Activated naive CD4-positive, alpha-beta T cell treated with anti-CD3 and anti-CD28 coated beads, Interleukin-2, amount 50 U/mL, for 72 hours (primary cell): ENCODE measurements around the gene SPTBN2. TPM values are rescaled to one million over a fixed set of nuclear protein-coding genes. Genes with fewer than 3 reads are reported as not detected.
"Not testable (repeated sequence)": the region's sequence is repeated elsewhere in the genome, so short reads cannot be mapped to it uniquely, and the experiment has no call there.

ENCODE experiments used
- ATAC-seq, 2 donors: fragments of 150-1000 bp; cut with Tn5 transposase; 2 replicates each; pipeline ENCODE4 v1.10.0; 2021; ENCODE audit warnings: mild to moderate bottlenecking in 2 of 2, moderate library complexity in 2 of 2
- DNase-seq, 2 donors: peaks; one replicate each; pipeline ENCODE4 v3.0.0; 2021 to 2022; ENCODE audit warnings: low spot score in 2 of 2
- H3K27ac Mint-ChIP-seq, 2 donors: one replicate each; pipeline ENCODE4 v1.8.0; 2022; ENCODE audit warnings: mild to moderate bottlenecking in 2 of 2, mixed read lengths in 2 of 2
- H3K36me3 Mint-ChIP-seq, 2 donors: one replicate each; pipeline ENCODE4 v1.8.0; 2022; ENCODE audit warnings: mixed read lengths in 2 of 2
- H3K9me3 Mint-ChIP-seq, 2 donors: one replicate each; pipeline ENCODE4 v1.8.0; 2022; ENCODE audit warnings: mixed read lengths in 2 of 2
- total RNA-seq, 2 donors: library from RNA; stranded (reverse); gene quantifications; one replicate each; pipeline ENCODE4 v1.2.3, GENCODE V29; 2022

The SPTBN2 gene
- total RNA-seq, 2 donors from 2014 or later: 1.4 to 1.8 TPM

GRCh38 chr11:66728038-66728692, 851 bp downstream of the SPTBN2 start:
- ATAC-seq: peak; percentile 50
- Mint-ChIP-seq H3K36me3 (peaks cover 6 to 18% of the 10 kb centered on the region in 2 donors), H3K27ac (no peak overlapping the region), H3K9me3 (no peaks in the 10 kb centered on the region)
- DNase-seq: no peak

GRCh38 chr11:66727282-66728037, 1.6 kb downstream of the SPTBN2 start:
- Mint-ChIP-seq H3K36me3 (peaks cover 6 to 18% of the 10 kb centered on the region in 2 donors), H3K27ac (no peak overlapping the region), H3K9me3 (no peaks in the 10 kb centered on the region)
- ATAC-seq: peak; percentile 63 to 81
- DNase-seq: no peak

- H3K27ac Mint-ChIP-seq: no peak overlapping the region
- no peaks in the 10 kb centered on the region for H3K9me3 Mint-ChIP-seq
- no peak for DNase-seq
- ATAC-seq: no peak
- H3K36me3 Mint-ChIP-seq: peaks cover 6 to 18% of the 10 kb centered on the region in 2 donors
Observed at GRCh38 chr11:66725647-66726046, 3.4 kb downstream of the SPTBN2 start.

GRCh38 chr11:66725114-66725513, 3.9 kb downstream of the SPTBN2 start:
- Mint-ChIP-seq H3K27ac (no peak overlapping the region), H3K9me3 (no peaks in the 10 kb centered on the region), H3K36me3 (peaks cover 6 to 18% of the 10 kb centered on the region in 2 donors)
- no peak for ATAC-seq
- DNase-seq: no peak

DNA sequence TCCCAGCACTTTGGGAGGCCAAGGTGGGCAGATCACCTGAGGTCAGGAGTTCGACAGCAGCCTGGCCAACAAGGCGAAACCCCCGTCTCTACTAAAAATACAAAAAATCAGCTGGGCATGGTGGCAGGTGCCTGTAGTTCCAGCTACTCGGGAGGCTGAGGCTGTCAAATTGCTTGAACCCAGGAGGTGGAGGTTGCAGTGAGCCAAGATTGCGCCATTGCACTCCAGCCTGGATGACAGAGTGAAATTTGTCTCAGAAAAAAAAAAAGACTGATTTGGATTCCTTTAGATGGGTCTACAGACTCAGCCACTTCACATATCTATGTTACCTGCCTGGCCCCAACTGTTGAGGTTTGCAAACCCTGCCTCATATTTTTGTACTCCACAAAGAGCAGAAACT, 4.8 kb downstream of the SPTBN2 start:
- not testable (repeated sequence) for H3K9me3 Mint-ChIP-seq, H3K27ac Mint-ChIP-seq, DNase-seq, ATAC-seq
- H3K36me3 Mint-ChIP-seq: peaks cover 6 to 18% of the 10 kb centered on the region in 2 donors

GRCh38 chr11:66723693-66724092, 5.3 kb downstream of the SPTBN2 start:
- Mint-ChIP-seq H3K9me3 (no peaks in the 10 kb centered on the region), H3K36me3 (peaks cover 3 to 14% of the 10 kb centered on the region in 2 donors), H3K27ac (no peak overlapping the region)
- DNase-seq (no peak), ATAC-seq (no peak)

DNA sequence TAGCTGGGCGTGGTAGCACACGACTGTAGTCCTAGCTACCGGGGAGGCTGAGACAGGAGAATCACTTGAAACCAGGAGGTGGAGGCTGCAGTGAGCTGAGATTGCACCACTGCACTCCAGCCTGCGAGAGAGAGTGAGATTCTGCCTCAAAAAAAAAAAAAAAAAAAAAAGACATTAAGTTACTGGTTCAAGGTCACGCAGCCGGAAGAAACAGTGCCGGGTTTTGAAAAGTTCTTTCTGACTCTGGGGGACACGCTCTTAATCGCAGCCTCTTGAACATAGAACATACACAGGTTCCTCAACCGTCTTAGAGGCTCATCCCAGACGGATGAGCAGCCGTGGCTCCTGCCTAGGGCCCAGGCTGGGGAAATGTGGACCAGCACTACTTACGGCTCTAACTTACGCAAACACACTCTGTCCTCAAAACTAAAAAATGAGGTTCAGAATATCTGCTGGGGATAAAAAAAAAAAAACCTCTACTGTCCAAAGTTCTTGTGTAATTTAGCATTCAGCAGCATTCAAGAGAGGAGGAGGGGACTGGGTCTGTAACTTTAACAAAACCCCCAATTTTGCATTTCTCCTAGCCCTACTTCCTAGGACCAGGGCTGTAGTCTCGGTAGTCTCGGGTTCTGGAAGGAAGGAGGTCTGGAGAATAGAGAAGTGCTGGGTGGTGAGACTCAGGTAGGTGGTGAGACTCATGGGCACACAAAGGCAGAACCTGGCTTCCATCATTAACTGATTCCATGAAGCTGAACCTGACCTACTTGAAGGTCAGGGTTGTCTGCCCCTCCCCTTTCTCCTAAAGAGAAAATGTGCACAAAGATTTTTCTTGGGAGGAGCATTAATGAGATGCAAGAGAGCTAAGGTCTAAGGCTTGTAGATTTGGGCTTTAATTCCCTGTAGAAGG, 6.0 kb downstream of the SPTBN2 start:
- Mint-ChIP-seq H3K9me3 (no peaks in the 10 kb centered on the region), H3K36me3 (peaks cover 0 to 11% of the 10 kb centered on the region in 2 donors), H3K27ac (no peak overlapping the region)
- no peak for DNase-seq
- ATAC-seq: no peak

DNA sequence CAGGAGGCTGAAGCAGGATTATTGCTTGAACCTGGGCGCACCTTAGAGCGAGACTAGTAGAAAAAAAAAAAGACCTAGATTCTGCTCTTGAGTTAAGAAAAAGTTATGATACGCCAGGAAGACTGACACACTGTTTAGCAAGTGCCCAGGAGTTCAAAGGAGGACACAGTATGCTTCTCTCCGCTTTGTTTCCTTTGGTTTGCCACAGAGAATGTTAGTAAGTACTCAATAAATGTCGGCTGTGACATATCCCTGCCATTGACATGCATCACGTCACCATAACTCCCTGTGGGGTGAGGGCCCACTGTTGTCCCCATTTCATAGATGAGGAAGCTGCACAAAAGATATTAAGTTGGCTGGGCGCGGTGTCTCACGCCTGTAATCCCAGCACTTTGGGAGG, 7.1 kb downstream of the SPTBN2 start:
- peaks cover 0 to 8% of the 10 kb centered on the region in 2 donors for H3K36me3 Mint-ChIP-seq
- H3K9me3 Mint-ChIP-seq: no peaks in the 10 kb centered on the region
- ATAC-seq: no peak
- DNase-seq: no peak
- no peak overlapping the region for H3K27ac Mint-ChIP-seq

GRCh38 chr11:66720899-66721470, 8.0 kb downstream of the SPTBN2 start:
- H3K27ac Mint-ChIP-seq: no peak overlapping the region
- no peak for DNase-seq
- no peaks in the 10 kb centered on the region for H3K36me3 Mint-ChIP-seq
- ATAC-seq: no peak
- no peaks in the 10 kb centered on the region for H3K9me3 Mint-ChIP-seq

DNA sequence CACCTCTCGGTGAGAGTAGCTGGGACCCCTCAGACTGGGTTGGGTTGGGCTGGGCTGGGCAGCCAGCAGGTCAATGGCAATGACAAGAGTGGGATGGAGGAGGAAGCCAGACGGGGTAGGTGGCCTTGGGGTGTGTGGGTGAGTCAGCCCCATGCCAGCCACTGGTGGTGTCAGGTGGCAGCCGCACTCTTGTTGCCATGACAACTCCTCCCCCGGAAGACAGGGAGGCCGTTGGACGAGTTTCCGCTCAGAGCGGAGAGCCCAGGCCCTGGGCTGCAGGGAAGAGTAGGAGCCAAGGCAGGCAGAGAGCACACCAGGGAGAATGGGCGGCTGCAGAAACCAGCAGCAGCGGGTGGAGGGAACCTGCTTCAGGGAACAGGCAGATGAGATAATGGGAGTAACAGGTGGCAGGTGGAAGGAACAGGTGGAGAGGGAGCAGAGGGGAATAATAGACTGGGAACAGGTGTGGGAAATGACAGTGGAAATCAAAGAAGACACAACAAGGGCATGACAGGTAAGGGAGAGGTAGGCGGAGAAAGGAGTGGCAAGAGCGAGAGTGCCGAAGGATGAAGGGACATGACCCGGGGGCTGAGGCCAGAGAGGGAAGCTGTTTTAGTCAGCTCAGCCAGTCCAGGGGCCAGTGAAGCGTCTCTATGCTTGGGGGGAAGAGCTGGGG, 8.7 kb downstream of the SPTBN2 start:
- H3K9me3 Mint-ChIP-seq: no peaks in the 10 kb centered on the region
- peak overlapping the region; percentile 54 for H3K27ac Mint-ChIP-seq
- peak; percentile 48 to 73 for DNase-seq
- no peaks in the 10 kb centered on the region for H3K36me3 Mint-ChIP-seq
- ATAC-seq: peak; percentile 92 to 93

GRCh38 chr11:66719111-66719872, 9.7 kb downstream of the SPTBN2 start:
- no peak for DNase-seq
- no peaks in the 10 kb centered on the region for H3K36me3 Mint-ChIP-seq

GRCh38 chr11:66718320-66718971, 10.6 kb downstream of the SPTBN2 start:
- no peaks in the 10 kb centered on the region for H3K36me3 Mint-ChIP-seq
- ATAC-seq: no peak
- no peak overlapping the region for H3K27ac Mint-ChIP-seq
- no peak for DNase-seq
- H3K9me3 Mint-ChIP-seq: no peaks in the 10 kb centered on the region

More at GRCh38 chr11:66719111-66719872, 9.7 kb downstream of the SPTBN2 start:
- Mint-ChIP-seq H3K9me3 (no peaks in the 10 kb centered on the region), H3K27ac (no peak overlapping the region)
- ATAC-seq: no peak

- ATAC-seq (no peak), DNase-seq (no peak)
- Mint-ChIP-seq H3K36me3 (no peaks in the 10 kb centered on the region), H3K9me3 (no peaks in the 10 kb centered on the region), H3K27ac (no peak overlapping the region)
Observed at GRCh38 chr11:66717925-66718319, 11.1 kb downstream of the SPTBN2 start.

DNA sequence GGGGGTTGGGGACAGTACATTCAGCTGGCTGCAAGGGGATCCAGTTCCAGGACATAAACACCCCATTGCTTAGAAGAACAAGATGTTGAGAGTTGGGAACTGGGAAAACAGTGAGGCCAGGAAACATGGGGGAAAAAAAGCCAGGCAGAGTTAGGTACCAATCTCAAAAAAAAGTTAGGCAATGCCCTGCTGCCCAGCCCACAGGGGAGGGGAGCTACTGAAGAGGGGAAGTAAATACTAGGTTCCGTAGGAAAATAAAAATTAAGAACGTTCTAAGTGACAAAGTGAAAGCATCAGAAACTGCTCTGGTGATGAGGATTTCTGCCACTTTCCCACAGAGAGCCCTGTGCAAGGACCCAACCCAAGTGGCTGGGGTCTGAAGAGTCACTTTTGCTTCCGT, 12.0 kb downstream of the SPTBN2 start:
- no peak for ATAC-seq
- no peak for DNase-seq
- H3K36me3 Mint-ChIP-seq: no peaks in the 10 kb centered on the region
- H3K27ac Mint-ChIP-seq: no peak overlapping the region
- no peaks in the 10 kb centered on the region for H3K9me3 Mint-ChIP-seq
